NCI-H524 (cell line): ENCODE results near the gene CHID1.

Experiments used
- DNase-seq, 2 experiments: peaks; one replicate each; lab custom pipeline; 2025; lab: John Stamatoyannopoulos, UW

The CHID1 gene

DNA sequence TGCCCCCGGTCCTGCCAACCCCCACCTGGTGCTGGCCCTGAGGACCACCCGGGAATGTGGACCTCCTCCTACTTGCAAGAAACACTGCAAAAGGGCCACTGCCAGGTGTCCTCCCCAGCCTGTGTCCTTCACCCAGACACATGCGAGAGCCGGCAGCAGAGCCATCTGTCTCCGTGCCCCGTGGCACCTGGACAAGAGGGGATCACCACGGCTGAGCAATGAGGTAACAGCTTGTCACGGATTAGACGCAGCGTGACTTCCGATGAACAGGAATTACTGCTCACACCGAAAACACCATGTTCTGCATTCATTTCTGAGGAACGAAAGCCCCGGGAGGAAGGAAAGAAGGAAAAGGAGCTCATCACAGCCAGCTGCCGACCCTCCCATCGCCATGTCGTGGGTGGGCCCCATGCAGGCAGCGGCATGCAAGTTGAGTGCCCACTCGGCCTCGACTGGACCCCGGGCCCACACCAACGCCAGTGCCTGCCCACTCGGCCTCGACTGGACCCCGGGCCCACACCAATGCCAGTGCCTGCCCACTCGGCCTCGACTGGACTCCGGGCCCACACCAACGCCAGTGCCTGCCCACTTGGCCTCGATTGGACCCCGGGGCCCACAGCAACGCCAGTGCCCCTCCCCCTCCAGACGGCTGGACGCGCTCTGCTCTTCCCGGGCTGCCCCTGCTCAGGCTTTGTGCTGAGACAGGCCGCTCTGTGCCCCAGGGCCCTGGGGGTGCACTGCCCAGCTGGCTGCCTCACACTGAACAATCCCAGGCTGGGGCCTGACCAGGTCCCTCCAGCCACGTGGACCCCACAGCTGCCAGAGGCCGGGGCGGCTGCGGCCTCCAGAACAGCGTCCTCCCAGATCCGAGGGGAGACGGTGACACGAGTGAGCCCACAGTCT lies 22.0 kb downstream of the CHID1 start:
- peak; percentile 93 to 98 for DNase-seq

DNA sequence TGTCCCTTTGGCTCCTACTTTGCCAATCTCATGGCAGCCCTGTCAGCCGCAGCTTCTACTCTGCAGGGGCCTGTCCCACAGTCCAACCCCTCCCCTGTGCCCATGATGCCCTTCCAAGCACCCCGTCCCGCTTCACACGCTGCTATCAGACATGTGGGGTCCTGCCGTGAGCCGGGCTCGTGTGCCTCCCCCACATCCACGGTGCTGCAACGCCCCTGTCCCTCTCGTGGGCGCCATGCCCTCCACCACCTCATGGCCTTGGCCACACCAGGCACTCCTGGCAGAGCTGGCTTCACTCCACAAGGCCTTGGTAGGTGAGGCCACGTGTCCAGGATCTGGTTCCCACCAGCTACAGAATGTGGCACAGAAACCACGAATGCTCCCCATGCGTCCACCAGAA lies 23.0 kb downstream of the CHID1 start:
- no peak for DNase-seq

DNA sequence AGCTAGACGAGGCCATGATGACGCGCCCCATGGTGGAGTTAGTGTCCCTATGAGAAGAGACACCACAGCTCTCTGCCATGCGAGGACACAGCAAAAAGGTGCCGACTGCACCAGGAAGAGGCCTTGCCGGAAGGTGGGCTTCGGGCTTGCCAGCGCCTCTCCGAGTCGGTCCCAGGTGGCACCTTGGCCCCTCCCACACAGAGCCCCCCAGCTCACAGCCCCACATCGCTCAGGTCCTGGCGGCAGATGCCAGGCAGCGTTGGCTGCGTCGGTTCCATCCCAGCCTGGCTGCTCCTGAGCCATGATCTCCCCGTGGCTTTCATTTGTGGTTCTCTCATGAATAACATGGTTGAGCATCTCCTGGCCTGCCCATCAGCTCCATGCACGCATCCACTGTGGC lies 24.0 kb downstream of the CHID1 start:
- DNase-seq = no peak

DNA sequence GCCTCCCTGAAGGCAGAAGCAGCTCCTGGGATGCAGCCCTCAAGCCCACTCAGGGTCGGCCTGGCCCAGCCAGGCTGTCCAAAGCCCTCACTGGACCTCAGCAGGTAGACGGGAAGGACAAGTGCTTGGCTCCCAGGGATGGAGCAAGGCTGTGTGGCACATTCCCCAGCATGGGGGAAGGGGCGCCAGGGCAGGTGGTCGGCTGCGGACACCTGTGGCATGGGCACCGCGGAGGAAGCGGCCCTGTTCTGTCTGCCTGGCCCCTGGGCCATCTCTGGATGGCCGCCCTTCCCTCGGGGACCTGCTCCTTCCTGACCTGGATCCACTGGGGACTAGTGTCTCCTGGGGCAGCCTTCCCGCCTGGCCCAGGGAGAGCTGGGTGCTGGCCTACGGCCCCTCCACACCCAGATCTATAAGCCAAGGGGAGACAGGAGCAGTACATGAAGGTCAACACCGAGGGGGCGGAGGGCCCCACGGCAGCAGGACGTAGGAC lies 26.0 kb downstream of the CHID1 start:
- no peak for DNase-seq

DNA sequence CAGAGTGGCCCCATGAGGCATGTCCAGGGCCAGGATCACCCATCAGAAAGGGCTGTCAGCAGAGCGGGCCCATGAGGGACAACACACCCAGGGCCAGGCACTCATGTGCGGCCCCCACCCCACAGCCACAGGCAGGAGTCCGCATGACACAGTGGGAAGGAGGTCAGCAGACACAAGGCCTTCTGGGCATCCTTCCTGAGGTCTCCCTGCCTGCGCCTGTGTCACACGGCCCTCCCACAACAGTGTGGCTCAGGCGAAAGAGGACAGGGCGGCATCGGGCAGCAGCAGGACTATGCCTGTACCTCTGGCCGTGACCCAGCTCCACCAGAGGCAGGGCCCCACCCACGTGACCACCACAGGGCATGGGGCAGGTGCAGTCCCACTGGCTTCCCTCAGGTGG lies 27.1 kb downstream of the CHID1 start:
- DNase-seq = no peak

DNA sequence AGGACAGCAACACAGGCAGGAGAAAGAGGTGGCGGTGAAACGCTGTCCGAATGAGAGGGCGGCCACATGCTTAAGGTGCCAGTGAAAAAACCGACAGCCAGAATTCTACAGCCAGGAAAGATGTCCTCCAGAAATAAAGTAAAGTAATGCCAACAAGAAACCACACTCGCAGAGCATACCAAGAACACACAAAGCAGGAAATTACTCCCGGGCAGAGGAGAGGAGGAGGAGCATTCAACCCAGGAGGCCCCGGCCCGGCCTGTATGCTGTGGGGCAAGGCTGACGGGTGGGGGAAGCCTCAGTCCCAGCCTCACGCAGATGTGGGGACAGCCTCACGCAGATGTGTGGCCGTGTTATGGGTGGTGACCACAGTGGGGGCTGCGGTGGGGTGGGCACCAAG lies 28.0 kb downstream of the CHID1 start:
- no peak for DNase-seq

DNA sequence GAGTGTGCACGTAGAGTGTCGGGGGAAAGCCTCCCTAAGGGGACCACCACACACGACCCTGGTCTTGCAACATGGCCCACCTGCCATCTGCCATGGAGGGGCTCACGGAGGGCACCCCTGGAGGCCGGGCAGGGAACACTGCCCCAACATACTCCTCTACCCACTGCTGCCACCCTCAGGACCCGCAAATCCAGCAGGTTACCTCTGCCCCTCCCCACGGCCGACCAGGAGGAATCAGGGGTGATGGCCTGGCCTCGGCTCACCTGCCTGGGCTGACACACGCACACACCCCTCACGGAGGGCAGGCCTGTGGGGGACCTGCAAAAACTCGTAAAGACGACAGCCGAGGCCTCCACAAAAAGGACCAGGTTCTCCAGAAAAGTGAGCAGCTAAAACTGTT lies 30.2 kb downstream of the CHID1 start:
- DNase-seq = no peak

DNA sequence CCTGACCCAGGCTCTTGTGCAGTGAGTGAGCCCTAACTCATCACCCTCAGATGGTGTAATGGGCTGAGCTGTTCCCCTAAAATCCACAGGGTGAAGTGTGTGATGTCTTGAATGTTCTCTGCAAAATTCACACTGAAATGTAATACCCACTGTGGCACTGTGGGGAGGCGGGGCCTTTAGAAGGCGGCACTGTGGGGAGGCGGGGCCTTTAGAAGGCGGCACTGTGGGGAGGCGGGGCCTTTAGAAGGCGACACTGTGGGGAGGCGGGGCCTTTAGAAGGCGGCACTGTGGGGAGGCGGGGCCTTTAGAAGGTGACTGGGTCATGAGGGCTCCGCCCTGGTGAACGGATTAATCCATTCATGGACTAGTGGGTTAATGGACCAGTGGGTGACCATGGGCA lies 33.0 kb downstream of the CHID1 start:
- DNase-seq = no peak

DNA sequence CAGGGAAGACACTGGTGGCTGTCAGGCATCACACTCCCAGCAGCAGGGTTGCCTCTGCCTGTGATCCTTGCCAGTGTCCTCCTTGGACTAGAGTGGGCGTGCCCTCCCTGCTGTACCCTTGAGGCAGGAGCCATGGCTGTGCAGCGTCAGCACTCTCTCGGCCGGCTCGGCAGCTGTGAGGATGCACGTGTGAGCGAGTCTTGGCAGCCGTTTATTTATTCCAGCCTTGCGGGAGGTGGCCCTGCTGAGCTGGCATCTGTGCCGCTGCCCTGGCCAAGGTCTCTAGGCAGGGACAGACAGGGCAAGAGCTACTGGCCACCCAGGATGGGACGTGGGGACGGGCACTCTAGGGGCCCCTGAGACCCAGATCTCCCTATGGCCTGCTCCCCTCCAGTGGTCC lies 34.1 kb downstream of the CHID1 start:
- DNase-seq = peak; percentile 72 to 75

DNA sequence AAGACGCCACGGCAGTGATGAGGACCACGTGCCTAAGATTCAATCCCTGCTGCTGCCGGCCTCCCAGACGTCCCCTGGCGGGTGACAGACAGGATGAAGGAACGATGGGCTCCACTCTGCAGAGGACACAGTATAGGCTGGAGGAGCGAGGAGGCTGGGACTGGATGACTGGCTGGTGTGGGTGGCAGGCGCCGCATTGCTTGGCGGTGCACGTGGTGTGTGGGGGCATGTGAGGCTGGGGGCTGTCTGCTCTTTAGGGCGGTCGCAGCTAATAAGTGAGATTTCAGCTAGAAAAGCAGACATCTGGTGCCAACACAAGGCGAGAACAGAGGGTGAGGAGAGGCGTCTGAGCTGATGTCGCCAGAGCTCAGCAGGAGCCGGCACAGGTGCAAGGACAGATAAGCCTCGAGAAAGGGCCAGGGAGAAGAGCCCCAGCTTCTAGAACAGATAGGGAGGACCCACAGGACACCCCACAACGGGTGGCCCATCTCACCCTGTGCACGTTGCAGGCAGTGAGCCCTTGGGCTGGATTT lies 34.8 kb downstream of the CHID1 start:
- peak; percentile 74 to 83 for DNase-seq

DNA sequence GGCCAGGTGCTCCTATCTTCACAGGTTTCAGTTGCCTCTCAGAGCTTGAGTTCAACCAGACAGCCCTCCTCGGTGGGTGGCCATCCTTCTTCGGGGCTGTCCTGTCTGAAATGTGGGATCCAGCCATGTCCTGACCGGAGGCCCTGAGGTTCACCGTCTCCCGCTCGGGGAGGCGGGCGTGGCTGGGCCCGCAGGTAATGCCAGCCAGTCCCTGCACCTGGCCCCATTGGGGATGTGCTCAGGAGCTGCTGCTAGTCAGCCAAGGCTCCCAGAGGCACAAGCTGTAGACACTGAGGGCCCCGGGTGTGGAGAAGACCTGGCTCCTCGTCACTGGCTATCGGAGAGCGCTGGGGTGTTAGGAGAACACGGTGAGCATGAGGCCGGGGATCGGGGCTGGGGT lies 35.4 kb downstream of the CHID1 start:
- DNase-seq = no peak

DNA sequence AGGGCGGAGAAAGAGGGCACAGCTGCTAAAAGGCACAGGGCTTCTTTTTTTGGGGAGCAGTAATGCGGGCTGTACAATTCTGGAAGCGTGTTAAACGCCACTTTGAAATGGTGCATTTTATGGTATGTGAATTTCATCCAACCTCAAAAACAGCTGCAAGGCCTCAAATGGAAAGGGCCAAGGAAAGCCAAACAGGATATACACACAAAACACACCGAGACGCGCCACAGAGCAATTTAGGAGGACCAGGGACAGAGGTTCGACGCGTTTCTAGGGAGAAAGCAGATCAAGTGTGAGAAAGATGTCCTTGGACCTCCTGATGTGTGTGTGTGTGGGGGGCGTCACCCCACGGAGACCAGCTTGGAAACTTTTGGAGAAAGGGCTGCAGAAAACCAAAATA lies 36.9 kb downstream of the CHID1 start:
- DNase-seq = no peak

DNA sequence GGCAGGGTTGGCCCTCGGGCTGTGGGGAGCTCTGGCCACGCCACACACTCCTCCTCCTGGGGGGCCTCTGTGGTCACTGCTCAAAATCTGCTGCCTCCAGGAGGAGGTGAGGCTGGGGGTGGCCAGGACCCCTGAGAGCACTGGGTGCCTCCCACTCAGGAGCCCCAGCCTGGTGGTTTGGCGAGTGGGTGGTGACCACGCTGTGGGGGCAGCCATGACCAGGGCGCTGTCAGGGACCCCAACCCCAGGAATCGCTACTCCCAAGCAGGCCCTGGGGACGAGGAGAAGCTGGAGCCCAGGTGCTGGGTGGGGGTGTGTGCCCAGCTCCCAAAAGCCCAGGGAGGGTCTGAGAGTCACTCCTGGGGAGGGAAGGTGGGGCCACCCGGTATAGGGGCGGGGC lies 37.8 kb downstream of the CHID1 start:
- DNase-seq = no peak

DNA sequence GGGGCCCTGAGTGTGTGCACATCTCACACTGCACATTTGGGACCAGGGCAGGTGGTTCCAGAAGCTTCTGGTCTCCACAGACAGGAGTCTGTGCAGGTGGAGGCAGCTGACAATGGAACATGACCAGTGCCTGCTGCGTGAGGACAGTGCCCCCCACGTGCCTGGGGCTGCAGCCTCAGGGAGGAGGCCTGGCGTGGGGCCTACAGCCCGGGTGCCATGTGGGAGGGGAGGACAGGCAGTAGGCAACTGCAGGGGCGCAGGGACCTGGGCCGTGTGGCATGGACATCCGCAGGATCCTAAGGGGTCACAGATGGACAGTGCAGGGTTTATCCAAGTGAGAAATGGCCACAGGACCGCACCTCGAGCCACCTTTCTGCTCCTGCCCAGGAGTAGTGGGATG lies 39.1 kb downstream of the CHID1 start:
- no peak for DNase-seq

DNA sequence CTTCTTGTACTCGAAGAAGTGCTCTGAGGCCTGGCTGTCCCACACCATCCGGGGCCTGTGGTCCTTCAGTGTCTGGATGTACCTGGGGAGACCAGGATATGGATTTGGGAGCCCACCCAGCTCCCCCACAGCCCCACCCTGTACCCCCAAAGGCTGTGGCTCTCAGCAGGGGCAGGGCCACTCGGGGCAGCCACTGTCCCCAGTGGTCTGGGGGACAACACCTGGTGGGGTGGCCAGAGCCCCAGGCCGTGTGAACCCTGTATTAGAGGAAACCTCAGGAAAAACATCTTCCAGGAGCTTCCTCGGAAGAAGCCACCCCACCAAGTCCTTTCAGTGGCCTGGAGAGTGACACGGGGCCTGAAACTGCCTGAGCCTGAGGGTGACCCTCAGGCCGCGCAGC lies 40.2 kb downstream of the CHID1 start:
- DNase-seq = no peak

DNA sequence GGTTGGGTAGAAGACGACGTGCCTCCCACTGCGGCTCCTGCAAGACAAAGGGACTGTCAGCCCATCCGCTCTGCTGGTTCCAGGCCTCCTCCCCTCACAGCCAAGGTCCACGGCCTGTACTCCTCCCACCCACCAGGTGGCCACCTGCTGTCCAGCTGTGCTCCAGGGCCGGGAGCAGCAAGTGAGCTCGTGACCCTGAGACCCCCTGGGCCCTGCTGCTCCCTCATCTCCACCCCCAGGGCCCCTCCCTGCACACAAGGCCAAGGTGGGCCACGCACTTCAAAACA lies 40.5 kb downstream of the CHID1 start:
- DNase-seq = no peak

DNA sequence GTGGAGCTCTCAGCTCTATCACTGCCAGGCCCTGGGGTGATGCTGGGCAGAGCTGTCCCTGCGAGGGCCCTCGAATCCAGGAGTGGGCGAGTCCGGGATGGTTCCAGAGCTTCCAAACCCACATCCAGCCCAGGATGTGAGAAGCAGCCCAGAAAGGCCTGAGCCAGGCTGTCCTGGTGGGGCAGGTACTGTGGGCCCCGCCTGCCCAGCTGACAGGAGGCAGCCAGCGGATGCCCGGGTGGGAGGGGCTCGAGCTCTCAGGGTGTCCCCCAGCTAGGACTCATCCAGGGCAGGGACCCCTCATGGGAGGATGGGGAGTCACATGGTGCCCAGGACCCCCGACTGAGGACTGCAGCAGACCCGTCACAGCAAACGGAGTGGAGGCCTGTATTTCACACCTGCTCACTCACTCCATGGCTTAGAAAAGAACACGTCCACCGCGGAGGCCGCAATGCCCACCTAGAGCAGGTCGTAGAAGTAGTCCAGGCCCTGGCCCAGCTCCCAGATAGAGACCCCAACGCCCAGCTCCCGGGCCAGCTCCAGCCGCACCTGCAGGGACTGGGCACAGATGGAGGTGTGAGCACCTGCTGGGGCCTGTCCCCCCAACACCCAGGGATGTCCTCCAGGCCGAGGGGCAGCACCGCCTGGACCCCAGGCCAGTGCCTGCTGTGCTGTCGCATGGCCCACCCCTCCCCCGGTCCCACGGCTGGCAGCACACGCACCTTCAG lies 41.0 kb downstream of the CHID1 start:
- no peak for DNase-seq

DNA sequence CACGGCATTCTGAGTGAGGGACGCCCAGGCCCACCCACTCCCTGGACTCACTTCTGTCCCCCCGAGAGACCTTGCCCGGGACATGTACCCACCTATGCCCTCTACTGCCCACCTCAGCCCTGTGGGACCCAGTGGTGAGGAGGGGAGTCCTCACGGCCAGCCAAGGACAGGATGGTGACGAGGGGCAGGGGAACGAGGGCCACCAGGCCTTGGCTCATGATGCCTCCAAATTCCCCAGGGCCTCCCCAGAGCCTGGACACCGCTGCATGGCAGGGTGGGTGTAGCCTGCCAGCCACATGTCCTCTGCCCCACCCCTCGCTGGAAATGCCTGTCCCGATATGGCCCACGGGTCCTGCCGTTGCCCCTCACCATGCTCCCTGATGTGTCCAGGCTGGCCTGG lies 41.8 kb downstream of the CHID1 start:
- no peak for DNase-seq

DNA sequence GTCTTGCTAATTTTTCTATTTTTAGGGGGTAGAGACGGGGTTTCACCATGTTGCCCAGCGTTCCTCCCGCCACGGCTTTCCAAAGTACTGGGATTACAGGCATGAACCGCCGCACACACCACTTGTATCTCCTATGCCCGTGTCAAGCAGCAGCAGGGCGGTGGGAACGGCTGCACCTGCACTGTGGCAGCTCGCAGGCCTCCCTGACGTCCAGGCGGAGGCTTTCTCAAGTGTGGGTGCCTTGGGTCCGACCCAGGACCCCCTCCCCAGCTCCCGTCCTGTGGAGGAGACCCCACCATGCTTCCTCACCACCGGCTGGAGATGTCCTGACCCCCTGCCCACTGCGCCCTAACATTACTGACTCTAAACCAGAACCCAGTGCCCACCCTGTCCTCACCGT lies 42.2 kb downstream of the CHID1 start:
- no peak for DNase-seq

DNA sequence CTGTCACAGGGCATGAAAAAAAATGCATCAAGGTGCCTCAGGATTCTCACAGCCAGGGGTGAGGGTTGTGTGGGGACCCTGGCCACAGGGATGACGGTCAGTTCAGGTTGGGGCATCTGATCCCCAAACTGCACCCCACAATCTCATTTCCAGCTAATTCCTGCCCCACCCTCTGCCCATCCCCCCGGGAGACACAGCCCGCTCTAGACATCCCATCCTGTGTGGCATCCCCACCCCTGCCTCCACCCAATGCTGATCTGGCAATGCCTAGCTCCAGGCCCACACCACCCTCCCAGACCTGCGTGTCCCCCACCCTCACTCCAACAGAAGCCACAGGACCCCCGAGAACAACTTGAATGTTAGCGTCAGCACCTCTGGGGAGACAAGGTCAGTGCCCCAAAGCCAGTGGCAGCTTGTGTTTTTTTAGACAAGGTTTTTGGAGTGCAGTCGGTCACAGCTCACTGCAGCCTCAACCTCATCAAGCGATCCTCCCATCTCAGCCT lies 42.7 kb downstream of the CHID1 start:
- no peak for DNase-seq

DNA sequence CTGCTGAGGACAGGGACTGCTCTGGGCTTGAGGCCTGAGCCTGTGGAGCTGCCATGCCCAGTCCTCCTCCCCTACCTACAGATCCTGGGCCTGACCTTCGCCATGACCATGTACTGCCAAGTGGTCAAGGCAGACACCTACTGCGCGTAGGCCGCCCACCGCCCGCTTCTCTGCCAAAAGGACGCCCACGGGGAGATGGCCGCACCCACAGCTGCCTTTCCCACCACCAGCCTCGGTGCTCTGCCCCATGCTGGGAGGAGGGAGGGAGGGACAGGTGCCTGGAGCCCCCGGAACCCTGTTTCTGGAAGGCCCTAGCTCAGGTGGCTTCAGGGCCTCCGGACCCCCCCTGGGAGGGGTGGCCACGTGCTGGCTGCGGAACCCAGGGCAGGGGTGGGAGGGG lies 44.1 kb downstream of the CHID1 start:
- no peak for DNase-seq

DNA sequence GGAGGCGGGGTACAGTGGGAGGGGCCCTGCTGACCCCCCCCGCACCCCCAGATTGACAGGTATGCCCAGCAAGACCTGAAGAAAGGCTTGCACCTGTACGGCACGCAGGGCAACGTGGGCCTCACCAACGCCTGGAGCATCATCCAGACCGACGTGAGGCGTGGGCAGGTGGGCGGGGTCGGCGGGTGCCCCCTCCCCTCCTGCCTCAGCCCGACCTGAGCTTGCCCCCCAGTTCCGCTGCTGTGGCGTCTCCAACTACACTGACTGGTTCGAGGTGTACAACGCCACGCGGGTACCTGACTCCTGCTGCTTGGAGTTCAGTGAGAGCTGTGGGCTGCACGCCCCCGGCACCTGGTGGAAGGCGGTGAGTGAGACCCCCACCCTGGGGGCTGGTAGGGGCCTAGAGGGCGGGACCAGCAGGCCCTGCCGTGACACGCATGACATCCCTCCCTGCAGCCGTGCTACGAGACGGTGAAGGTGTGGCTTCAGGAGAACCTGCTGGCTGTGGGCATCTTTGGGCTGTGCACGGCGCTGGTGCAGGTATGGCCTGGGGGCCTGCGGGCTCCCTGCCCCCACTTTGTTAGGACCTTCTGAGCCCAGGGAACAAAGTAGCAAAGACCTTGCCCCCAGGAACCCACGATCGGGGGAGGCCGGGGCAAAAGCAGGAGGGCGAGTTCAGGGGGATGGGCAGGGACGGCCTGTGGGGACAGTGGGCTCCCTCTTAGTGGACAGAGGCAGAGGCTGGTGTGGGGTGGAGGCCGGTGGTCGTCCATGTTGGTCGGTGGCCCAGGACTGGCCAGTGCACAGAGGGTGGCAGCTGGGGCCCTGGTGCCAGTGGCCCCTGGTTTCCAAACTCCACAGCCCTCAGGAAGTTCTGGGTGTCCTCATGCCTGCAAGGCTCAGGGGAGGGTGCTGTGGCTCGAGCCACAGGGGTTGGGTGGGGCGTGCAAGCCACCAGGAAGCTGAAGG lies 44.9 kb downstream of the CHID1 start:
- DNase-seq = no peak
